HG03342 (cell line): ENCODE data around the gene LIFR.

Experiments
- ATAC-seq: cut with Tn5 transposase; IDR thresholded peaks from one replicate; pipeline ENCODE4 v1.9.1; 2021; ENCODE audit warnings: mild to moderate bottlenecking, moderate library complexity; ENCODE audit not compliant: unreplicated experiment

LIFR gene

DNA sequence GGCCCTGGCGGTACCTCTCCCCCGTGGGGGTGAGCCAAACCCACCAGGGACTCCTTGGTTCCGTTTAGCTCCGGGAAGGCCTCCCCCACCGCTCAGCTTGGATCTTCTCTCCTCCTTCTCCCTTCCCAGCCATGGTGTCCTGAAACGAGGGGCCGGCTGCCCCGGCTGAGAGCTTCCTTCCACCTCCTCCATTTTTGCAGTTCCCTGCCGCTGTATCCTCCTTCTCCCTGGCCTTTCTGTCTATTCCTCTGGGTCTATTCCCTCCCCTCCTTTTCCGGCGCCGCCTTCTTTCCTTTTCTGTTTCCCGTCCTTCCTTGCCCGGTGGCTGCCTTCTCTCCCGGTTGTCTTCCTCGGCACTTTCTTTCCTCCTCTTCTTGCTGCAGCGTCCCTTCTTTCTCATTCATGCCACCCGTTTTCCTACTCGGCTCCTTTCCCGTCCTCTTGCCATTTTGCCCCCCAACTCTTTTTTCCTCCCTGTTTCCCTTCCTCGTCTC is 110.4 kb downstream of the LIFR start:
- no peak for ATAC-seq

DNA sequence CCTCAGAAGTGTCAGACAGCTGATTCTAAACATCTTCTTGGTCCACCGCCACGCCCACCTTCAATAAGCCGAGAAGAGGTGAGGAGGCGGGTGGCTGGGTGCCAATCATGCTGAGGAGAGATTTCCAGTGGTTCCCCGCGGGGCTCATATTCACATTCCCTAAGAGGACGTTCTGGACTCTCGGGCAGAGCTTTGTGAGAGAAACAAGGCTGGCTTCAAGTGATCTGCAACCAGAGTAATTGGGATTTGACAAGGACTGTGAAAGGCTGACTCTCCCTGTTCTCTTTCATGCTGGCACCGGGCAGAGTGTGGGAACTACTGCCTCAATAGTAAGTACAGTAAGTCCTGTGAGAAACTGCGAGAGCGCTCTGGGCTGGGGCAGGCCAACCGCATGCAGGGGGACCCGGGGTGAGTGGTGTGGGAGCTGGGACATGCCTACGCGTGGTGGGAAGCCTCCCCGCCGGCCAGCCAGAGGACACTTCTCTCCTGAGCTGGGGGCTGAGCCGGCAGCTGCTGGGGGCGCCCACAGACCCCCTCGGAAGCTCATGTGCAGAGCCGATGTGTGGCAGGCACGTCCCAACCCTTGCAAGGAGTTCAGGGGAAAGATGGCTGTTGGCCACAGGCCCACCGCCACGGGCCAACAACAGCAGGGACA is 110.9 kb downstream of the LIFR start:
- ATAC-seq, result no peak

DNA sequence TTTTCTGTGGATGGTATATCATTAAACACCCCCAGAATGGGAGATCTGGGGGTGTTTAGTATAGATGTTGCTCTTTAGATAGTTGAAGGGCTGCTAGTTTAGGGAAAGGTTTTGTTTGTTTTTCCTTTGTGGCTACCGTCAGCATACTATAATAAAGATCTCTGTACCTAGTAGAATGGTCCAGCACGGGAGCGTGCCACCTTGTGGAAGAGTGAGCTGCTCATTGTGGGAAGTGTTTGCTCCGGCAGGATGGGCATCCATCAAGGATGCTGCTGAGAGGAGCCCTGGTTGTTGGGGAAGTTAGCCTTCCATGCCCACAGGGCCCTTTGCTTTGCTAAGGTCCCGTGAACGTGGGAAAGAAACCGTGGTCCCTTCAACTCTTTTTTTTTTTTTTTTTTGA is 113.1 kb downstream of the LIFR start:
- ATAC-seq, result no peak

DNA sequence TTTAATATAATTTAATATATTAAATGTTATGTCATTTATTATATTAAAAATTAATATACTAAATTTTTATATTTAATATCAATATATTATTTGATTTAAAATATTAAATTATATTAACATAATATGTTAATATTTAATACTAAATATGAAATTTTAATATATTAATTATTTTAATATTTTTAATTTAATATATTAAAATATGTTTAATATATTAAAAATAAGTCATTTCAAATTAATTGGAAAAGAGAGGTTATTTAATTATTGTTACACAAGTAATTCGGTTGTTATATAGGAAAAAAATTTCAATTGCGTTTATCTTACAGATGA is 114.2 kb downstream of the LIFR start:
- no peak for ATAC-seq

DNA sequence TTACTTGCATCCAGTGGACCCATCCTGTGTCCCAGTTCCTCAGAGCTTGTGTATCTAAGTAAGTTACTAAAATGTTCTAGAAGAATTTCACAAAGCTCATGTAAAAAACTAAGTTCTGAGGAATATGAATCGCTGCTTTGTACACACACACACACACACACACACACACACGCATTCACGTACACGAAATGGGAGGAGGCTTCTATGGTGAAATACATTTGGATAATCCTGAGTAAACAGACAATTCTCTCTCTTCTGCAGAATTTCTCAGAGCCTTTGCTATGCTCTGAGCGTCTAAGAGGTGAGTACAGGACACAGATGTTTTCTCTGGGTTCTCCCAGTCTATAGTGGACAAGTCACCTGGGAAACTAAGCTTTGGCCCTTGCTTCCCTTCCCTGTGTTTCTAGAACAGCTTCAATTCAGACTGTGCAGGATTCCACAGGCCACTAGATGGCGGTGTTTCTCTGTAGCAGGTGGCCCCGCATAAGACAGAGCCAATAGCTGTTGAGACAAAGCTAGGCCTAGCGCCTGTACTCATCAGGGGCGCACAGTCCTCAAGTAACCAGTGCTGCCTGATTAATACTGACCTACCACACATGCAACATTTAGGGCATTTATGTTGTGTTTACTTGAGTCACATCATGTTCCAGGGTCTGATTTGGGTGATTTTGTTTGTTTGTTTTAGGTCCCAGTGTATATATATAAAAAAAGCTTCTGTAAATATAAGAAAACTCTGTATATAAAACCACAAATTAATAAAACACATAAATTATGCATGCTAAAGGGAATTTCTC is 114.8 kb downstream of the LIFR start:
- peak; percentile 99 for ATAC-seq

DNA sequence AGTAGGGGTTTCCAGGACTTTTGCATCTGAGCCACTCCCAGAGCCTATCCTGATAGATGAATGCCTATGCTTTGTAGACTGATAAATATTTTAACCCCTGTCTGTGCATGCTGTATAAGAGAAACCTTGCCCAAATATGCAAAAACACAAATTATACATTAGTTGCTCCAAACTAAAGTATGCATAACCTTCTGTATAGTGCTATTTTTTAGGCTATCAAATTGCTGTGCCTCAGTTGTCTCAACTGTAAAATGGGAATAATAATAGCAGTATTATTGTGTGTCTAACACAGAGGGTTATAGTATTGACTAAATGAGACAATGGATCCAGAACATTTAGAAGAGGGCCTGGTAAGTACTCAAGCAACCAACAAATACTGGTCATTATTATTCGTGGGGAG is 117.7 kb downstream of the LIFR start:
- ATAC-seq, result no peak

DNA sequence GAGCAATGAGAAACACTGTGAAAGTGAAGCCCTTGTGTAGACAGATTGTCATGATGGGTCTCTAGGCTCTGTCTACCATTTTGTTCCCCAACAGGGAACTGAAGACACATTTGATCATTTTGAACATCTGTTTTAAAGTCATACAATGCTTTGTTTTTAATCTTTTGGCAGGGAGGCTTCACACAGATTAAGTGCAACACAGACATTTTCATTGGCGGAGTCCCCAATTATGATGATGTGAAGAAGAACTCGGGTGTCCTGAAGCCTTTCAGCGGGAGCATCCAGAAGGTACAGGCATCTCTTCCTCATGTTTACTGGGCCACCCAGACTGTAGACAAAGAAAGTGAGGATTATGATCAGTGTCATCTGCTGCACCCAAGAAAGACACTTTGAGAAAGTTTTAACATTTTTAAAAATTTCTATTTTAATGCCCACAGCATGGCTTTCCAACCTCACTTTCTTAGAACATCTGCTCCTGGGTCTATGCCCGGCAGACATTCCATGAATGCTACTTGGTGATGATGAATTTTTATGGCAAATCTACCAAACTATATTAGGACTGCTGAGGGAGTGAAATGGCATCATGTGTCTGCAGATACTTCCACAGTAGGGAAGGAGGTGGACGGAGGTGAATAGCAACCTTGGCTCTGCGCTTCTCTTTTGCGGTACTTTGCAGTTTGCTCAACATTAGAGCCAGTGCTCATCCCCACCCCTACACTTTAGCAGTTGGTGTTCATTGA is 121.3 kb downstream of the LIFR start:
- no peak for ATAC-seq

DNA sequence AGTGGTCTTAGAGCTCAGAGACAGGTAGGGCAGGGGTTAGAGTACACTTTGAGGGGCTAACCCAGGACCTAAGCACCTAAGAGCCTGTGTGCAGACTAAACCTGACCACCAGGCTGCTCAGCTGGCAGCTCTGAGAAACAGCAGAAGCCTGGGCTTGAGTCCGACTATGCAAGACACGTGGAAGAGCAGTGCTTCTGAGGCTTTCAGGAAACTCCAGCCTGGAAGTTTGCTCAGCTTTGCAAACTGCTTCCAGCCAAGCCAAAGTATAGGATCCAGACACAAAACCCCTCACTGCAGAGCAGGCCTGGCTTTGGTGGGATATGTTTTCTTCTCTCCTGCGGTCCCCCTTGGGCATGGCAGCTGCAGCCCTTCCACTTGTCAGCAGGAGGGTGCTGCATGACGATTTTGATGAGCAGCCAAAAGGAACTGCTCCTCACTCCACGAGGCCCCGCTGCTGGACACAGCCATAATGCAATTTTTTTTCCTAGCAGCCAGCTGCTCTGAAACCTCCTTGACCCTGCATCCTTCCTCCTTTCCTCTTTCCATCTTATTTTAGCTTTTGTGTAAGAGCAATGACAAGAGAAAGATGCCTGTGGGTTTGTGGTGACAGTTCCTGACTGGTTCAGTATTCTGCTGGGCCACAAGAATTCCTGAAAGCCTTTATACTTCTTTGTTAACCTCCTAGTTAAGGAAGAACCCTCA is 123.1 kb downstream of the LIFR start:
- no peak for ATAC-seq

DNA sequence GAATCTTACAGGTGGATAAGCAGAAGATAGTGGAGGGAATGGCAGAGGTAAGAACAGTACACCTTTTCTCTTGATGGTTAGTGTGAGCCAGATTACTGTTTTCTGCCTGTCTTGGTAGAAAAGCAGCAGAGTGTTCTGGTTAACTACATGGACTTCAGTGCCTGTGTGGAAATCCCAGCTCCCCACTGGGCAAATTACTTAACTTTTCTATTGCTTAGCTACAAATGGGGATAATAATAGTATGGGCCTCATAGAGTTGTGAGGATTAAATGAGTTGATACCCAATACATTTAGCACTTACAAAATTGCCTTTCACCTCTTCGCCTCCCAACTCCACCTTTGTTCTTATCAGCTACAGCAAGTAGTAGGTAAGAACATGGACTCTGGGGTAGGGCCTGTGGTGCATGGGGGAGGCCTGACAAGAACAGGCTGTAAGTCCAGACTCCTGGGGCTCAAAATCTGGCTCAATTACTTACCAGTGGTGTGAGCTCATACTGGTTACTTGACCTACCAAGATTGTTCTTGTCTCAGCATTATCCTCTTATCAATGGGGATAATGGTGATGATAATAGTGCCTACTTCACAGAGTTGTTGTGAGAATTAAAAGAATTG is 125.1 kb downstream of the LIFR start:
- no peak for ATAC-seq

DNA sequence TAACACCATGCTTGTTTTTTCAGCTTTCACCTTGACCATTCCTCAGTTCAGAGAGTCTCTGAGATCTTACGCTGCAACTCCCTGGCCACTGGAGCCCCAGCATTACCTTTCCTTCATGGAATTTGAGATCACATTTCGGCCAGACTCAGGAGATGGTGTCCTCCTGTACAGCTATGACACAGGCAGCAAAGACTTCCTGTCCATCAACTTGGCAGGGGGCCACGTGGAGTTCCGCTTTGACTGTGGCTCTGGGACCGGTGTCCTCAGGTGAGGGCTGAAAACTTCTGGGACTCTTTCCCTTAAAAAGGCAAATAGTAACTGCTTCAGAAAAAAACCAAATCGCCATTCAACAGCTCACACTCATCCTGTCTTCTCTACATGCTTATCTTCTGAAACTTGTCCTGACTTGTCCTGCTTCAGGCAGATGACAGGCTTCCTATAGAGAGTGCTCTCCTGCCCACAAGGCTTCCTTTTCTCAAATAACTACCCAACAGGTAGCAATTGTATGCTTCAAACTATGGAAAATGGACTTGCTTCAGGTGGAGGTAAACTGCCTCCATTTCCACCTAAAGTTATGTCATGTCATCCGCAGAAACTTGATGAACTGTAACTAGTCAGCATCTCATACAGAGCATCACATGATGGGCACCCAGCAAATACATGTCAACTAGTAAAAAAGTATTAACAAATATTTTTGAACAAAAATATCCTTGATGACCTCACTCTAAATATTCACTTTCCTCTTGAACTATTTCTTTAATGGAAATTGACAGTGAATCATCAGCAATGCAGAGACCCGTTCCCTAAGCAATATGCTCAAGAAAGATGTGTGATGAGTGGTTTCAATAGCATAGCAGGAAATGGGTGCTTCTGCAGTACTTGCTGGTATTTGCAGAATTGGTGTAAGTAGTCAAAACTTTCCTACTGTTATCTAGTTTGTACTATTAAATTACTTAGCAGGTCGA is 129.2 kb downstream of the LIFR start:
- no peak for ATAC-seq

DNA sequence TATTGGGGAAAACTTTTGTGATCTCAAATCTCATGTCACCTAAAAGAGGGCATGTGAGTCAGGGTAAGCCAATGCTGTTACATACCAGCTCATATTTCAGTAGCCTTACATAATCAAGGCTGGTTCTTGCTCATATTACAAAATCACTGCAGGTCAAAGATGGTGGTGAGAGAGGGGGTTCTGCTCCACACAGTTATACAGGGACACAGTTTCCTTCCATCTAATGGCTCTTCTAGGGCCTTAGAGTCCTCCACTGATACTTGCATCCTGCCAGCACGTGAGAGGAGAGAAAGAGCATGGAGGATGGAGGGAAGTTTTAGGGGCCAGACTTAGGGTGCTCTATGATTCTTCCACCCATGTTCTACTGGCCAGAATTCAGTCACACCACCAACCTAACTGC is 130.0 kb downstream of the LIFR start:
- no peak for ATAC-seq
